22Rv1 (cell line): ENCODE data around the gene ISOC2.
A peak's percentile ranks its signal among the peaks of the same experiment; 100 is the strongest.

Source experiments
- H3K27ac ChIP-seq: fragments of 450-650 bp; 2 replicates; pipeline ENCODE4 v1.5.1; 2017
- ZFX ChIP-seq: fragments of 450-650 bp; IDR thresholded peaks from 2 replicates; pipeline ENCODE4 v1.6.1; 2017; ENCODE audit warnings: antibody characterized with exemption, borderline replicate concordance
- TF ChIP-seq, protein P1 (sequence below): fragments of 450-650 bp; IDR thresholded peaks from 2 replicates; pipeline ENCODE4 v1.5.1; 2017; ENCODE audit warnings: mild to moderate bottlenecking

ISOC2 gene

DNA sequence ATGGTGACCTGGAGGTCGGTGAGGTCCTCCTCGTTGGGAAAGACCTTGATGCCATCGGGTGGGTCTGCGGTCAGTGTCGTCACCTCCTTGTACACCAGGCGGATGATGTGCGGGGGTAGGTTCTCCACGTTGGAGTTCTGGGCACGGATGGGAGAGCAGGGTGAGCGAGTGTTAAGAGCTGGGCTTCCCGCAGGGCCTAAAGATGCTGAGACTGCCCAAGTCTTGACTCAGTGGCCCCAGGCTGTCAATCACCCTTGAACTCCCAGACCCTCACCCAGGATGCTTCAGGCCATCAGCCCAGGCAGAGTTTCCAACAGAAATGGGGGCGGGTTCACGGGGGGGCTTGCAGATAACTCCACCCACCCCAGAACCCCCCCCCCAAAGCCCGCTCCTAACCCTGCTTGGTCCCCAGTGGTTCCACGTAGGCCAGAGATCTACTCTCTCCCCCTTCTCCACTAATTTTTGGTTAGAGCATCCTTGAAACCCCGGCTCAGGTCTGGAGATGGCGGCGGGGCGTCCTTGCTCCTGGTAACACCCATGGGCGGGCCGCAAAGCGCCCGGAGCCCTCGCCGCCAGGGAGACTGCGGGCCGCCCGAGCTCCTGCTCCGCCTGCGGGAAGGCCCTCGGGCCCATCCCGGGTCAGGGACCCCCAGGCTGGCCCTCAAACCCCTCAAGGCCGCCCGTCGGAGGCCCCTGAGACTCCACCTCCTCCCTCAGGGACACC, 54.5 kb downstream of the ISOC2 start:
- TF ChIP-seq, protein P1, sequence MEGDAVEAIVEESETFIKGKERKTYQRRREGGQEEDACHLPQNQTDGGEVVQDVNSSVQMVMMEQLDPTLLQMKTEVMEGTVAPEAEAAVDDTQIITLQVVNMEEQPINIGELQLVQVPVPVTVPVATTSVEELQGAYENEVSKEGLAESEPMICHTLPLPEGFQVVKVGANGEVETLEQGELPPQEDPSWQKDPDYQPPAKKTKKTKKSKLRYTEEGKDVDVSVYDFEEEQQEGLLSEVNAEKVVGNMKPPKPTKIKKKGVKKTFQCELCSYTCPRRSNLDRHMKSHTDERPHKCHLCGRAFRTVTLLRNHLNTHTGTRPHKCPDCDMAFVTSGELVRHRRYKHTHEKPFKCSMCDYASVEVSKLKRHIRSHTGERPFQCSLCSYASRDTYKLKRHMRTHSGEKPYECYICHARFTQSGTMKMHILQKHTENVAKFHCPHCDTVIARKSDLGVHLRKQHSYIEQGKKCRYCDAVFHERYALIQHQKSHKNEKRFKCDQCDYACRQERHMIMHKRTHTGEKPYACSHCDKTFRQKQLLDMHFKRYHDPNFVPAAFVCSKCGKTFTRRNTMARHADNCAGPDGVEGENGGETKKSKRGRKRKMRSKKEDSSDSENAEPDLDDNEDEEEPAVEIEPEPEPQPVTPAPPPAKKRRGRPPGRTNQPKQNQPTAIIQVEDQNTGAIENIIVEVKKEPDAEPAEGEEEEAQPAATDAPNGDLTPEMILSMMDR: no peak
- no peak for TF ChIP-seq ZFX
- peak overlapping the region; percentile 94 for H3K27ac ChIP-seq

- H3K27ac ChIP-seq: peak overlapping the region; percentile 94
- TF ChIP-seq ZFX: no peak
- TF ChIP-seq, protein P1: no peak
Observed at GRCh38 chr19:55406091-55406825, 55.2 kb downstream of the ISOC2 start.

DNA sequence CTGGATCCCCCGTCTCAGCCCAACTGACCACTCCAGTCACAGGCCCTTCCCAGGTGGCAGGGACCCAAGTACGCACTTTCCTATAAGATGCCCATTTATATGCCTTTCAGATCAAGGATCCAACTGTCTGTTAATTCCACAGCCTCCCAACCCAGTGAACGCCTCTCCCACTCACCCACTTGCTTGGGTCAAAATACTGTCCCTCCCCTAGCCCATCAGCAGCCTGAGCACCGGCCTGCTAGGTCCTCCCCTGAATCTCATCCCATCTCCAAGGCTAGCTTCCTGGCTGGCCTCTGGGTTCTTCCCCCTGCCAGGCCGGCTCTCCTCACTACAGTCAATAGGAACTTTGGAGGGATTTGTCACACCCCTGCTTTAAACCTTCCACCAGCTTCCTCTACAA, 55.8 kb downstream of the ISOC2 start:
- H3K27ac ChIP-seq: peak overlapping the region; percentile 94
- no peak for TF ChIP-seq ZFX
- TF ChIP-seq, protein P1: no peak
